Anterior cingulate cortex (tissue), 58 donors: ENCODE measurements around the gene PICALM.

ENCODE experiments used
- DNase-seq, 58 donors: peaks; one replicate each; lab custom pipeline; 2025; lab: John Stamatoyannopoulos, UW

PICALM gene

DNA sequence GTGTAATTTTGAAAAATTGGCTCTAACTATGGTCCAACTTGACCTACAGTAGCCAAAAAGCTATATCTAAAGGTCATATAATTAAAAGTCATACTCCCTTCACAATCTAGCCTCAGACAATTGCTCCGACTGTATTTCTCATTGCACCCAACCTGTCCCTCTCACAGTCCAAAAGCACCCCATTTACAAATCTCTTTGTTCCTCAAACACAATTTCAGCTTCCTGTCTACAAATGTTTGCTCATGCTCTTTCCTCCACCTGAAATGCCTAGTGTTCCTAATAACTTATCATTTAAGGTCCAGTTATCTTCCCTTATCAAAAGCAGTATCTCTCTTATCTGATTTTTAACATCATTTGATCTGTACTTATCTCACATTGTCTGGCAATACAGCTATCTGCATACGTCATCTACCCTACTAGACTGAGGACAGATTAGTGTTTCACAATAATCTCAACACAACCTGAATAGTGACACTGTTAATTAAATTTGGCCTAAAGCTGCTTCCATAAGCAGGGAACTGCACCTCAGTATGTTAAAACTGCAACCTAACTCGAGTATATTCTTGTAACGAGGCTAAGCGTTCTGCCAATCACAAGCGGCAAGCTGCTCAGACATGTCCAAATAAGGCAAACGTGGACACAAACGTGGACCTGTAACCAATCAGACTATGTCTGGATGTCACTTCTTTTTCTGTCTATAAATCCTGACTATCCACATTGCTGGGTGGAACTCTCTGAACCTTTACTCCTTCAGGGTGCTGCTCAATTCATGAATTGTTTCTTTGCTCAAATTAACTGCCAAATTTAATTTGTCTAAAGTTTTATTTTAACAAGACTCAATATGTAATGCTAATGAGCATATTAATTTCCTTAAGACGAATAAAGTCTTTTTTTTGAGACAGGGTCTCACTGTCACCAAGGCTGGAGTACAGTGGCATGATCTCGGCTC, 15.9 kb downstream of the PICALM start:
- no peak for DNase-seq

DNA sequence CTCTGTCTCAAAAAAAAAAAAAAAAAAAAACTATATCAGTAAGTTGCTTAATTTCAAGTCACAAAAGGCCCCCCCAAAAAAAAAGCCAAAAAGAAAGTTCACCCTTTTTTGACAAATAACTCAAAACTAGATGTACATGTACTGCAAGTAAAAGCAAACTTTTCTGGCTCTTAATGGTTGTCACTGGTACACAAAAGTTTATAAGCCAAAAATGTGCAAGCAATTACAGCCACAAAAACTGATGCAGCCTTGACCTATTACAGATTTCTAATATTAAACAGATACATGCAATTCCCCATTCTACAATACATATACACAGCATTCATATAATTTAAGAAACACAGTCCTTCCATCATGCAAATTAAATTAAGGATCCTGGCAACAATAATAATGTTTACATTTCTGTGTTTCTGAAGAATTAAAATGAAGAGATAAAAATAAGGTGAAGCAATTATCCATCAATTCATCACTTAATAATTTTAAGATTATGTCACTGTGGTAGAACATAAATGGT, 18.6 kb downstream of the PICALM start:
- DNase-seq = no peak

DNA sequence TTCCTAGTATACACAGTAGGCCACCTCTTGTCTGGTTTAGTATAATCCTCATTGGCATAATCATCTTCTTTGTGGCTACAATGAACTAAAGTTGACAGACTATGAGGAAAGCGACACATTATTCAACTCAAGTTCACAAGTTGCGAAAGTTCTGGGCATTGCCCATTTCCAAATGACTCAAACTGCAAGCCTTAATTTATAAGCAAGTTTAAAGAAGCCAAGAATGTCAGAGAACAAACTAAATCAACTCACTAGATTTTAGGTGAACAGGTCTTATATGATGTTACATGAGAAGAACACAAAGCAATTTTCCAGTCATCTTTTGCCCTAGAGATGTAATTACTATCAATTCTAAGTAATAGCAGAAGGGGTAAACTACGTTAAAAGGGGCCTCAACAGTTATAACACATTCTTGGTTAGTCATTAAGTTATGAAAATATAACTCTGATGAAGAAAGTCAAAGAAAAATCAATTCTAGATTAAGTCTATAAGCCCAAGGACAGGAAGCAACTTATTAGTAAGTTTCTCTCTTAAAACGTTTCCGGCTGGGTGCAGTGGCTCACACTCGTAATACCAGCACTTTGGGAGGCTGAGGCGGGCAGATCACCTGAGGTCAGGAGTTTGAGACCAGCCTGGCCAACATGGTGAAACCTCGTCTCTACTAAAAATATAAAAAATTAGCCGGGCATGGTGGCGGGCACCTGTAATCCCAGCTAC, 21.5 kb downstream of the PICALM start:
- DNase-seq = no peak

DNA sequence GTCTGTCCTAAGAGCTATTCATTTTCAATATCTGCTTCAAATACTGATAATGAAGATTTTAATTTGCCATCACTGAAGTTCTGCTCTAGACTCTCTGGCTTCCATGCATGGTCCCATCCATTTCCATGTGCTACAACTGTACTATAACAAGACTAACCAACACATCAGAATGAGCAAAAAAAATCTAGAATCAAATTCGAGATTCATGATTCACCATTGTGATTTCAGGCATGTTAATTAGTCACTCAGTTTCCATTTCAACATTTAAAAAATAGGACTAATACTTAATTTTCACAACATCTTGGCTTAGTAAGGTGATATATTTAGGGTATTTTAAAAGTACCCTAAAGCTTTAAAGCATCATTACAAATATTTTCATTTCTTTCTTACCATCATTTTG, 22.8 kb downstream of the PICALM start:
- no peak for DNase-seq

DNA sequence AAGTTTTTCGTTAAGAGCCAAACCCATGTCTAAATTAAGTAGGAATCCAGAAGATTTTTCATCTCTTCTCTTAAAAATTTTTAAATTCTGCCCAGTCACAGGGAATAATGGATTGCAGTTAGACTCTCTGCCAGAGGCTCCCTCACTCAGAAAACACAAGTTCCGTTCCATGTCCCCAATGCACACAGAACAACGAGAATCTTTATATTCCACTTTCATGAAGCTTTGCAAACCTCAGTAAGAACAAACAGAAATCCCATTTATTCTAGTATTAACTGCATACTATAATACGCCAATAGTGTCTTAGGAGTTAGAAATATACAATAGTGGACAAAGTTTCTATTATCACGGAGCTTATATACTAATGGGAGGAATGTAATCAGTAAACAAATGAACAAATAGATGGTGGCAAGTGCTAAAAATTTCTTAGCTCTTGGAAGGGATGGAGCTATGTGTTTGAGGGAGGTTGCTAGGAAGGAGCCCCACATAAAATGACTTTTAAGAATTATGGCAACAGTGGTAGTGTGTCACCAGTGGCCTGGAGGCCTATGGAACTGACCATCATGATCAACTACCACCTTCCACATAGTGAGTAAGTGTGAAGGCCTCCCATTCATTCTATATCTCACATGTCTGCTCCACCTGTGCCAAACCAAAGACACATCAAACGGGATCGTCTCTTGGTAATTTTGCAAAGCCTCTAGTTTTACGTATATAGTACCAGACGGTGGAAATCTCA, 24.9 kb downstream of the PICALM start:
- DNase-seq = peak in 10 of 58 donors; percentile 5 to 44 (median 14)

DNA sequence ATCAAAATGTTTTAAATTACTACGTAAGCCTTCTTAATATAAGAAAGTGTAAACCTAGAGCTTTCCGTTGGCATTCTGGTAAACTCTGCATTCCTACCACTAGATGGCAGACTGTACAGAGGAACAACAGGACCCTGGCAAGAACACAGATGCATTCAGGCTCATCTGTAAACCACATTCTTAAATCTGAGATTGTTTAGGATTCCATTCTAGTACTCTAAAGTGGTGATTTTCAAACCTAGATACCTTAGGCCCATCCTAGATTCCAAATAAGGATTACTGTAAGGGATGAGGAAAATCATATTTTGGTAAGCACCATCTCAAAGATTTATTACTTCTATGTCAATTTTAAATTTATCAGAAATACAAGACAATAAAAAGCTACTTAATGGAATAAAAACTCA, 26.9 kb downstream of the PICALM start:
- peak in 29 of 58 donors; percentile 0 to 84 (median 33) for DNase-seq

DNA sequence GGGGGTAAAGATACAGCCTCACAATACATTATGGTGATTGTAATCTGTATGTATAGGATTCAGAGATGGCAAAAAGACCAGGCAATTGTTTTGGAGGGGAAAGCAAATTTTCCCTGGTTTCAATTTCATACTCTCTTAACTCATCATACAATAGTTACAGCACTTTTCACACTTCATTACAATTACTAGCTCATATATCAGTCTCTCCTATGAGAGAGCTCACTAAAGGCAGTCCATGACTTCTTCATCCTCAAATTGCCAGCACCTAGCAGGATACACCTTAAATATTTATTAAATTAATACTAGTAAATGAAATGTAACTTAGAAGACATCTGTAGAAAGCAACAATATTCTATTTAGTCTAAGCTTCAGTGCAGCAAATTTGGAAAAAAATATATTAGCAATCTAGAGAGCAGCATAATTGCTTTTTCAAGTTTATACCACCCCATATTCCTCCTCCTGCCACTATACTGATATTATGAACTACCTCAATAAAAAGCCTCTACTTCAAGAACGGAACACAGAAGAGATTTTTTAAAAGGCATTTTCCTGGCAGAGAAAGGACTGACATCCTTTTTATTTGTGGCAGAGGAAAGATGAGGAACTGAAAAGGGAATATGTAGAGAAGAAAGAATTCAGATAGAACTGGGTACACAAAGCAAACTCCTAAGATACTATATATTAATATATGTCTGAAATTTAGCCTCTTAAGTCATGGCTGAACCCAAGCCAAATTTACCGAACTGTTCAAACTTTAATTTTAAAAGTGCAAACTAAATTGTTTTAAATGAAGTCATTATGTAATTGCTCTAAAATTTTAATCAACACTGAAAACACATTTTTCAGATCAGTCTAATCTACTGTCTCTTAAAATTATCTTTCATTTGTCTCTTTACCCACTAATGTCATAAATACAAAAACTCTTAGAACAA, 27.7 kb downstream of the PICALM start:
- no peak for DNase-seq

DNA sequence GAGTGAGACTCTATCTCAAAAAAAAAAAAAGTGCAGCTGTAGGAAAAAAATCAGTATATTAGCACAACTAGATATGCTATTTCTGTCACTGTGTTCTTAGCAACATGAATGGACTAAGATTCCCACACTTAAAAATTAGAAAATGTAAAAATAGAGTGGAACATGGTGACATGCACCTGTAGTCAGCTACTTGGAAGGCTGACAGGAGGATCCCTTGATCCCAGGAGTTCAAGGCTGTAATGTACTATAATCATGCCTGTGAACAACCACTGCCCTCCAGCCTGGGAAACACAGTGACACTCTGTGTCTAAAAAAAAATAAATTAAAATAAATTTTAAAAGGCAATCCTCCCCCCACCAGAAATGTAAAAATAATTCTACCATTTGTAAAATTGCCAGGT, 29.8 kb downstream of the PICALM start:
- no peak for DNase-seq

DNA sequence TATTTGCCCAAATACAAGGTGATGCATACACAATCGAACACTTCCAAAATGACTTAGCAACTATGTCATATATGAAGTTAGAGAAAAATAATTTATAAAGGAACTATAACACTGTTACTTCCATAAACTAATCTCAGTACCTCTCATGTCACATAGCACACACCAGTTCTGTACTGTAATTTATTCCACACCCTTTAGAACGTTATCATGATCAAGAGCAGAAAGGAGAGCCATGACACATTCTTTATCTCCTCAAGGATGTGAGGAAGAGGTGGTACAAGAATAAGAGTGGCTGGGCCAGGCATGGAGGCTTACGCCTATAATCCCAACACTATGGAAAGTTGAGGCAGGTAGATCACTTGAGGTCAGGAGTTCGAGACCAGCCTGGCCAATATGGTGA, 31.1 kb downstream of the PICALM start:
- no peak for DNase-seq

DNA sequence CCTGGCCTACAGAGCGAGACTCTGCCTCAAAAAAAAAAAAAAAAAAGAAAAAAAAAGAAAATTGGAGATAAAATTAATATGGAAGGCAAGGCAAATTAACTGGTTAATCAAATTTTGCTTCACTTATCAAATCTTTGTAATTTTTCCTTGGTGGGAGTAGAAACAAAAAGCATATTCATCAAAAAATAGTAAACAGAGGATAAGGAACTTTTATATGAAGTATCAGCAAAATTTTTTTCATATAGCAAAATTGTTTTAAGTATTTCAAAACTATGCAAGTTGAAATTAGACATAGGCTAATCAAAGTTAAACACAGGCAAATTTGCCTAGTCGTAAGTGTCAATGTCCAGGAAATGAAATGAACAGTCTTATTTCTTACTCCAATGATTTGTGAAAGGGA, 33.0 kb downstream of the PICALM start:
- no peak for DNase-seq

DNA sequence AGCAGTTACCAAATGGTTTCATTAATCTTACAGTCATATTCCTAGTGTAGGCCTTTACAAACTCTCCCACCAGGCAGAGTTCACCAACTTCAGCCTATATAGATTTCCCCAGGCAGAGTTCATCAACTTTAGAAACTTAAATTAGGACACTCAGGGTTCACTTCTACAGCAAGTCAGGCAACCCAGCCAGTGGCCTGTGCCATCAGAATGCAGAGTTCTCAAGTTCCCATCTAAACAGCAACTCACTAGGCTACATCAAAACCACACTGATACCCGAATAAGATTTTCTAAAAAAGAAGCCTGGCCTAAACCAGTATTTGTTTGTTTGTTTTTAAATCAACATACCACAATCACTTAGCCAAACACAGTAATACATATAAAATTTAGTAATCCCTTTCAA, 33.7 kb downstream of the PICALM start:
- no peak for DNase-seq

DNA sequence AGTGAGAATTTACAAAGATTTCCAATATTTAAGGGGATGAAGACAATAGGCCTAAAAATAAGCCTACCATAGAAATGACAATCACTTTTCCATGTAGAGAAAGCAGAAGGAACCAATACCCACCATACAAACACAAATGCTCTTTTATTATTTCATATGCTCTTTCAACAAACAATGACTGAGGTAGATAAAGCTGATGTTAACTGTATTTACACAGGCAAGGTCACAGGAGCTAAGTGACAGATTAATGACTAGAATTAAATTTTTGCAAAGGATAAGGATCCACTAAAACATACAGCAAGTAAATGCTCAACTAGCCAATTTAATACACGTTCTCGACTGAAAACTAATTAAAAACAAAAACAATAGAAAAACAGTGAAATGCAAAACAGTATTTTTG, 34.2 kb downstream of the PICALM start:
- DNase-seq = no peak

DNA sequence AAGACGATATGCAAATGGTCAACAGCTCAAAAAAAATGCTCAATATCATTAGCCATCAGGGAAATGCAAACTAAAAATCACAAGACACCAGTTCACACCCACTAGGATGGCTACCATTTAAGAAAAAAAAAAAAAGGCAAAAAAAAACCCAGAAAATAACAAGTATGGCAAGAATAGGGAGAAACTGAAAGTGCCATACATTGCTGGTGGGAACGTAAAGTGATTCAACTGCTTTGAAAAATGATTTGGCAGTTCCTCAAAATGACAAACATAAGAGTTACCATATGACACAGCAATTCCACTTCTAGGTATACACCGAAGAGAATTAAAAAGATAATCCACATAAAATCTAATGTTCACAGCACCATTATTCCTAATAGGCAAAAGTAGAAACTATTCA, 47.5 kb downstream of the PICALM start:
- DNase-seq = no peak

DNA sequence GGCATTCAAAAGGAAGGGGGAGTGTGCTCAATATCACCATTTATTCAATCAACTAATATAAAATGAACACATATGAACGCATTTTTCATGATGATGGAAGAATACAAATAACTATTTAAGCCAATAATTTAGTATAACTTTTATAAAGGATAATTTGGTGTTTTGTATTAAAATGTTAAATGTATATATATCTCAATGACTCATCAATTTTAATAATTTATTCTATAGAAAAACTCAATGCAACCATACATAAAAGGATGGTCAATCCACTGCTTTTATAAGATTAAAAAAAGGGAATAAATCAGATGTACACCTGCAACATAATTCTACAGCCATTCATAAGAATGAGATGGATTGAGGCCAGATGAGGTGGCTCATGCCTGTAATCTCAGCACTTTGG, 50.6 kb downstream of the PICALM start:
- no peak for DNase-seq

DNA sequence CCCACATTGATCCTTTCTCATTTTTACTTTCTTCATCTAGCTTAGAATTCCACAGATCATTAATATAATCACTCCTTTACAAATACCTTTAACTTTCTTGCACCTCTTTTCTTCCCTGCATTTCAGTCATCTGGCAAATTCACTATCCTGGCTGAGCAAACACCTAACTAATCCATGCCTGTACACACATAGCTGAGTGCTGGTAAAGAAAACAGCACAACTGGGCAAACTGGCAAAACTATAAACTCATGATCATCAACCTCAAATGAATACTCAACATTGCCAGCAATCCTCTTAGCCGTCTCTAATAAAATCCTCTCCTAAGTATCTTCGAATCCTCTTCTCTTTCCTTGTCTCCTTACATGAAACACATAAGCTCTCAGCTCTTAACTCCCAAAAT, 52.4 kb downstream of the PICALM start:
- no peak for DNase-seq

DNA sequence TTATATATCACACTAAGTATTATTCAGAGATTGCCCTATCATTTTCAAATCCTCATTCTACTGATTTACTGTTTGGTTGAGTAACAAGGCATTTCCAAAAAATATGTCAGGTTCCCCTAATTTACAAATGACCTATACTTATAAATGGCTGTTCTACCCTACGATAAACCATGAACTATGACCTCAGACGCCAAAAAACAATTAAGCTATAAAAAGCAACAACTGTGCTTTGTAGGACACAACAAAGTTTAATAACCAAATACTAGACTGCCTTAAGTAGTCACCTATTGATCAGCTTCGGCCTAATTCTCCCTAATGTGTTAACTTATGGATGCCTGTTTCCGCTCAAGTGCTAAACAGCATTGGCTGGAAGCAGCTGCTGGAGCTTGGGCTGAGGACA, 53.2 kb downstream of the PICALM start:
- no peak for DNase-seq

DNA sequence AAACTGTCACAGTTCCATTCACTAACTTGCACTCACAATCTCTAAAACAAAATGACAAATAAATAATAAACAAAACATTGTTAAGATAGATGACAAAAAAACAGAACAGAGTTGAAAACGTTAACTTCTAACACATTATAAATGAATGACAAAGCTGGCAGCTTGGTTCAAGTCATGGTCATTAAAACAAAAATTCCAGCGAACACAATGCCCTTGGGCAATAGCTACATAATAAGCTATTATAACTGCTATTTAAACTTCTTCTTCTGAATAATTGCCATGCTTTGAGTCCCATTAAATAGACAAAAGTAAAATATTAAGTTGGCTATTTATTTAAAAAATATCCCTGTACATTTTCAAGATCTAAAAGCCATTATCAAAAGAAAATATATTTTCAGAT, 54.7 kb downstream of the PICALM start:
- no peak for DNase-seq

DNA sequence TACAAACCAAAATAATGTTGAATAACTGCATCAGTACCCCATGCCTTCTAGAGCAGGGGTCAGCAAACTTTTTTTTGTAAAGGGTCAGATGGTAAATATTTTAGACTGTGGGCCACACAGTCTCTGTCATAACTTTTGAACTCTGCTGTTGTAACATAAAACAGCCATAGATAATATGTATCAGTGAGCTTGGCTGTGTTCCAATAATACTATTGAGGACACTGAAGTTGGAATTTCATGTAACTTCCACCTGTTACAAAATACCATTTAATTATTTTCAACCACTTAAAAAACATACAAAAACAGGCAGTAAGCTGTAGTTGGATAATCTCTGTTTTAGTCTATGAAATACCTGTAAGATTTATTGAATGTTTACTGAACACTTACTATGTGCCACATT, 55.2 kb downstream of the PICALM start:
- no peak for DNase-seq

DNA sequence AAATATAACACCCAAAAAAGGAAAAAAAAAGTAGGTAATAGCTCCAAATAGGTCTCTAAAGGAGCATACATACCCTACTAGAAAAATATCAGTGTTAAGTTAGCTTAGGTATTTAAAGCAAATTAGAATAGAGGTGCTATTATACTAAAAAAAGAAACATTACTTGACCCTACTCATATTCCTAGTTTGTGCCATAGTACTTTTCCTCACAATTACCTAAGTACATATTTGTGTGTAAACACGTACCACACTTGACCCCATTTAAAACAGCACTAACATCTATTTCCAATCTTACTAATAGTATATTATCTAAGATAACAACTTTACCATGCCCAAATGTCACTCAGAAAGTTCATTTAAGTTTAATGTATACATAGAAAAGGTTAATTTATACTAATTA, 57.7 kb downstream of the PICALM start:
- no peak for DNase-seq

DNA sequence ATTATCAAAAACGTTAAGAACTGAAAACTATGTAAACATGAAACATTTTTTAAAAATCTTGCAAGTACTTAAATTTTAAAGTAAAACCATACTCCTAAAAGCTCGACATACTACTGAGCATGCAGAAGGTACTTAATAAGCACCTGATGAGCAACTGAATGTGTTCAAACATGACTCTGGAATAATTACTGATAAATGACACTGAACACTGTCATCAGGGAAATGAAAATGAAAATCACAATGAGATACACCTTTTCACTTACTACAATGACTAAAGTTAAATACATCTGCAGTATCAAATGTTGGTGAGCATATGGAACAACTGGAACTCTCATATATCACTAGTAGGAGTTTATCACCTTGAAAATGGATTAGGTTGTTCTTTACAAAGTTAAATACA, 65.2 kb downstream of the PICALM start:
- DNase-seq = no peak
